Measurements from ENCODE around the gene ITGA2B.
"Not testable (repeated sequence)": the region's sequence is repeated elsewhere in the genome, so short reads cannot be mapped to it uniquely, and the experiment has no call there.

ITGA2B gene

DNA sequence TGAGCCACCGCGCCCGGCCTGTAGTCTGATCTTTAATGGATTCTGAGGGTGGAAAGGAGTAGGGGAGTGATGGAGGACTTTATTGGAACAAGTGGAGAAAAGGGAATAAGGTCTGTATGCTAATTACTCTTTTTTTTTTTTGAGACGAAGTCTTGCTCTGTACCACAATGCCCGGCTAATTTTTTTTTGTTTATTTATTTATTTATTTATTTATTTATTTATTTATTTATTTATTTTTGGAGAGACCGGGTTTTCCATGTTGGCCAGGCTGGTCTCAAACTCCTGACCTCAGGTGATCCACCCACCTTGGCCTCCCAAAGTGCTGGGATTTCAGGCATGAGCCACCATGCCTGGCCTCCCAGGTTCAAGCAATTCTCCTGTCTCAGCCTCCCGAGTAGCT, 59.9 kb downstream of the ITGA2B start:
- not testable (repeated sequence) for DNase-seq

DNA sequence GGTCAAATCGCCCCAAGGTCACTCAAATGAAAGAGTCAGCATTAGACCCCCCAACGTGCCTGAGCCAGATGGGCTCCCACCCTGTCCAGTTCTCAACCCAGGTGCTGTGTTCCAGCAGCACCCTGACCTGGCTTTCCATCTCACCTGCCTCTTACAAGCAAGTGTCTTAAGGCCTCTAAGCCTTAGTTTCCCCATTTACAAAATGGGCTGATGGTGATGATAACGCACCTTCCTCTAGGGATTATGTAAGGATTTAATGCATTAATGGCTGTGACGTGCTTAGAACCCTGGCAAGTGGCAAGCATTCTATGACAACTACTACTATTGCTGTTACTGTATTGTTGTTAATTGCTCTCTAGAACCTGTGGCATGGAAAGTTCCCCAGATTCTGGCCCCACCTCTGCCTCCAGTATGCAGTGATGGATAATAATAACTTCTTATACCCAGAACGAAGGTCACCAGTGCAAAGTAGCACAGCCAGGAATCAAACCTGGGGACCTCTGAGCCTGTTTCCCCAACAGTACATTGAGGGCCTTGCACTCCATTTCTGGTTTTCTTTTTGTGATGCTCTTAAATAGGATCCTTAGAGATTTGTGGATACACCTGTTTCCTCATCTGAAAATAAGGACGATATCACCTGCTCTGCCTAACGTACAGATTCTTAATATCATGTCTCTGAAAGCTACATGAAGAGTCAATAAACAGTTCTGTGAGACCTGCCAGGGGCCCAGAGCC, 61.6 kb downstream of the ITGA2B start:
- DNase-seq, result no peak

DNA sequence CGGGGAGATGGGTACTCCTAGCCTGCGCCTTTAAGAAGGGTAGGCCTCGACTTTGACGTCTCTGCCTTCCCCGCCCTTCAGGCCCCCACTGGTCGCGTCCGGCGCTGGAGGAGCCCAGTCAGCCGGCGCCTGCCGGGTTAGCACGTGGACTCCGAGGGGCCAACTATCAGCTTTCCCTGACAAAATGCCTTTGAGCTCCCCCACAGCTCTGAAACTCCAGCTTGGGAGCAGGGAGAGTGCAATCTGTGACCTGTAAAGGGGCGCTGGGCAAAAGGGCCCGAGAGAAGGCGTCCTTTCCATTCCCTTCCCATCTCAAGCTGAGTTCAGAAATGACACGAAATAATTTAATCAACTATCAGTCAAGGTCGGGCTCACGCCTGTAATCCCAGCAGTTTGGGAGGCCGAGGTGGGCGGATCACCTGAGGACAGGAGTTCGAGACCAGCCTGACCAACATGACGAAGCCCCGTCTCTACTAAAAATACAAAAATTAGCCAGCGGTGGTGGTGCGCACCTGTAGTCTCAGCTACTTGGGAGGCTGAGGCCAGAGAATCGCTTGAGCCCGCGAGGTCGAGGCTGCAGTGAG, 62.5 kb downstream of the ITGA2B start:
- DNase-seq, result peak; percentile 92

DNA sequence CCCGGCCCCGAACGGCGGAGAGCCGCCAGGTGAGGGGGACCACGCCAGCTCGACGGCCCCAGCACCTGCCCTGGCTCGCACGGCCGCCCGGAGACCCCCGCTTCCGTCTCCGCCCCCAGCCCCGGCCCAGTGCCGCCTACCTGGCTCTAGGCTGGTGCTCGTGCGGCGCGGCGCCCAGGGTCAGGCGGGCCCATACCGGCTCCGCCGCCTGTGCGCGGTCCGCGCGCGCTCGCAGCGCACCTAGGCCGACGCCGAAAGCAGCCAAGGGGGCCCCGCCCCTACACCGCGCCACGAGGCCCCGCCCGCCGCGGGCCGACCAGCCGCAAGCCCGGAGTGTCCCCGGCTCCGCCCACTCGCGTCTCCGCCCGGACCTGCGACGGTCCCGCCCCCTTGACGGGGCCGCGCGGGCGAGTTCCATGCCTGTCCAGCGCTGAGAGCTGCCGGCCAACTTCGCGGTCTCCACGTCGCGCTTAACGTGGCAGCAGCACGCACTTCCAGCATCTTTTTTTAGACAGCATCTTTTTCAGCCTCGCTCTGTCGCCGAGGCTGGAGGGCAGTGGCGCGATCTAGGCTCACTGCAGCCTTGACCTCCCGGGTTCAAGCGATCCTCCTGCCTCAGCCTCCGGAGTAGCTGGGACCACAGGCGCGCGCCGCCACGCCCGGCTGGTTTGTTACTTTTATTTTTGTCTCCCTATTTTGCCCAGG, 64.7 kb downstream of the ITGA2B start, which contains the start of gene SLC25A39:
Gene SLC25A39, minus strand, starts transcription at position 253 of the 705 bp plus-strand sequence. CDS start 1,261 bp downstream, outside the sequence.
- peak; percentile 97 for DNase-seq

DNA sequence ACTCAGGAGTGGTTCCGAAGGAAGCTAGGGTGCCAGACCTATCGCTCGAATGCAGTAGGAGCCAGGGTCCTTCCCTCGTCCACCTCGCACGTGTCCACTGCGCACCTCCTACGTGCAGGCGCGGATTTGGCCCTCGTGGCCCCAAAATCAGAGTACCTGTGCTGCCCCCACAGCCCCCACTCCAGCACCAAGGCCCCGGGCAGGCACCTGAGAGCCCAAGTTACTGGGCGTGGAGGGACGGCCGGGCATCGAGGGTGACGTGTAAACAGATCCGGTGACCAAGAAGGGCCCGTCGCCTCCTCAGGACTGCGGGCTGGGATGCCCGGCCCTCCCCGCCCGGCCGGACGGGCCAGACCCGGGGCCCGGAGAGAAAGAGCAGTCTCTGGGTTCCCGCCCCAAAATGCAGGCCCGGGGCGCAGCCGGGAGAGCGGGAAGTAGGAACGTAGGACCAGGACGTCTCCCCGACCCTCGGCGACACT, 65.3 kb downstream of the ITGA2B start:
- DNase-seq, result no peak

DNA sequence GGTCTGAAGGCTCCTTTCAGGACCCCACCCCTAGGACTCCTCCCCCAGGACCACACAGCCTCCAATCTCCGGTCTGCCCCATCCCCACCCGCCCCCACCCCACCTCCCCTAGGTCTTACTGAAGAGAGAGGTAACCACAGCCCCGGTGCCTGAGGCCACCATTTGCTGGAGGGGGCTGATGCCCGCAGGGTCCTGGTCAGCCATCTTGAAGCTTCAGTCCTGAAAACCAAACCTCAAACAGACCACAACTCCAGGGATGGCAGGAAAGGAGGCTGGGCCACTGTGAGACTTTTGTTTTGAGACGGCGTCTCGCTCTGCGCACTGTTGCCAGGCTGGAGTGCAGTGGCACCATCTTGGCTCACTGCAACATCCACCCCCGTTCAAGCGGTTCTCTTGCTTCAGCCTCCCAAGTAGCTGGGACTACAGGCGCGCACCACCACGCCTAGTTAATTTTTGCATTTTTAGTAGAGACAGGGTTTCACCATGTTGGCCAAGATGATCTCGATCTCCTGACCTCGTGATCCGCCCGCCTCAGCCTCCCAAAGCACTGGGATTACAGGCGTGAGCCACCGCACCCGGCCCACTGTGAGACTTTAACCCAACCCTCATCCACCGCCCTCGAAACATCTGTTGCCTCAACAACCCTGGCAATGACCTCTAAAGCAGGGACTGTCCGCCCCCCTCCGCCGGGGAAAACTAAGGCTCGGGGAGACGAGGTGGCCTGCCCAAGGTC, 65.9 kb downstream of the ITGA2B start:
- no peak for DNase-seq

DNA sequence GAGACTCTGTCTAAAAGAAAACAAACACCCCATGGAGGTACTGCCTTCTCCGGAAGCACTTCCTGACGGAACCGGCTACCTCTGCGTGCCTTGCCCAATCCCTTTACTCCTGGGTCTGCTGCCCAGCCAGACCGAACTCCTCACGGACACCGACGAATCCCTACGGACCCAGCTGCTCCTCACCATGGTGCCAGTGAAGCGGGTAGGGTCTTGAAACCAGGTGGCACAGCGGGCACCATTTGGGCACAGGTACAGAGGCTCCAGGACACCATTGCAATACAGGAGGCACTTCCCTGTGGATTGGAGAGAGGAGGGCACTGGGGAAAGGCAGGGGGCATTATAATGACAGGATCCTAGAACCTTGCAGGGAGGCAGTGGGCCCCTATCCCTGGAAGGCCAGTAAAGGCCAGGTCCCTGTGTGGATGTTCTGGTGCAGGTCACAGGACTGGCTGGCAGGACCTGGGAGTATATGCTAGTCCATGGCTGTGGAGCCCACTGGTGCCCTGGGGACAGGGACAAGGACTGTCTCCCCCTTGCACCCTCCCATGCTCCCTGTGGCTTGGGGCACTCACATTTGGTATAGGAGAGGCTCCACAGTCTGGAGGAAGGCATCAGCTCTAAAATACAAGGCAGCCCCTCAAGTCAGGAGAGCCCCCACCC, 67.1 kb downstream of the ITGA2B start:
- no peak for DNase-seq
